Nephron (organoid): ENCODE measurements around the gene CCDC102B.

Experiments
- H3K27ac Mint-ChIP-seq, 3 experiments: 2 replicates each; pipeline ENCODE4 v1.8.0; 2020; ENCODE audit warnings: mixed read lengths in 3 of 3, mild to moderate bottlenecking in 2 of 3, moderate library complexity in 1 of 3
- H3K27me3 Mint-ChIP-seq: 2 replicates; pipeline ENCODE4 v1.8.0; 2021; ENCODE audit warnings: low read depth, mild to moderate bottlenecking, moderate library complexity, mixed read lengths
- H3K36me3 Mint-ChIP-seq: 2 replicates; pipeline ENCODE4 v1.8.0; 2020; ENCODE audit warnings: low read depth, mixed read lengths
- H3K4me1 Mint-ChIP-seq: 2 replicates; pipeline ENCODE4 v1.8.0; 2020; ENCODE audit warnings: mixed read lengths
- H3K4me3 Mint-ChIP-seq, 3 experiments: 2 replicates each; pipeline ENCODE4 v1.8.0; 2020; ENCODE audit warnings: mild to moderate bottlenecking in 3 of 3, mixed read lengths in 3 of 3, moderate library complexity in 2 of 3
- H3K9me3 Mint-ChIP-seq: 2 replicates; pipeline ENCODE4 v1.8.0; 2020; ENCODE audit warnings: mixed read lengths
- TF ChIP-seq, protein P1 (sequence below), 3 experiments: fragments of 200-600 bp; sonication (generic); IDR thresholded peaks; one replicate each; pipeline ENCODE4 v1.5.0; 2021; ENCODE audit warnings: antibody characterized with exemption in 3 of 3; ENCODE audit not compliant: unreplicated experiment in 3 of 3

CCDC102B gene

GRCh38 chr18:68954738-68955137 is 156.9 kb downstream of the CCDC102B start:
- H3K4me3 Mint-ChIP-seq: no peak overlapping the region
- H3K27ac Mint-ChIP-seq: no peak overlapping the region
- no peaks in the 10 kb centered on the region for H3K4me1 Mint-ChIP-seq
- H3K9me3 Mint-ChIP-seq: no peaks in the 10 kb centered on the region
- TF ChIP-seq, protein P1, sequence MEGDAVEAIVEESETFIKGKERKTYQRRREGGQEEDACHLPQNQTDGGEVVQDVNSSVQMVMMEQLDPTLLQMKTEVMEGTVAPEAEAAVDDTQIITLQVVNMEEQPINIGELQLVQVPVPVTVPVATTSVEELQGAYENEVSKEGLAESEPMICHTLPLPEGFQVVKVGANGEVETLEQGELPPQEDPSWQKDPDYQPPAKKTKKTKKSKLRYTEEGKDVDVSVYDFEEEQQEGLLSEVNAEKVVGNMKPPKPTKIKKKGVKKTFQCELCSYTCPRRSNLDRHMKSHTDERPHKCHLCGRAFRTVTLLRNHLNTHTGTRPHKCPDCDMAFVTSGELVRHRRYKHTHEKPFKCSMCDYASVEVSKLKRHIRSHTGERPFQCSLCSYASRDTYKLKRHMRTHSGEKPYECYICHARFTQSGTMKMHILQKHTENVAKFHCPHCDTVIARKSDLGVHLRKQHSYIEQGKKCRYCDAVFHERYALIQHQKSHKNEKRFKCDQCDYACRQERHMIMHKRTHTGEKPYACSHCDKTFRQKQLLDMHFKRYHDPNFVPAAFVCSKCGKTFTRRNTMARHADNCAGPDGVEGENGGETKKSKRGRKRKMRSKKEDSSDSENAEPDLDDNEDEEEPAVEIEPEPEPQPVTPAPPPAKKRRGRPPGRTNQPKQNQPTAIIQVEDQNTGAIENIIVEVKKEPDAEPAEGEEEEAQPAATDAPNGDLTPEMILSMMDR (IDR thresholded peaks at IDR 0.05; ENCODE audit: unreplicated experiment in 3 of 3): no peak
- H3K27me3 Mint-ChIP-seq: no peaks in the 10 kb centered on the region
- H3K36me3 Mint-ChIP-seq: no peaks in the 10 kb centered on the region

DNA sequence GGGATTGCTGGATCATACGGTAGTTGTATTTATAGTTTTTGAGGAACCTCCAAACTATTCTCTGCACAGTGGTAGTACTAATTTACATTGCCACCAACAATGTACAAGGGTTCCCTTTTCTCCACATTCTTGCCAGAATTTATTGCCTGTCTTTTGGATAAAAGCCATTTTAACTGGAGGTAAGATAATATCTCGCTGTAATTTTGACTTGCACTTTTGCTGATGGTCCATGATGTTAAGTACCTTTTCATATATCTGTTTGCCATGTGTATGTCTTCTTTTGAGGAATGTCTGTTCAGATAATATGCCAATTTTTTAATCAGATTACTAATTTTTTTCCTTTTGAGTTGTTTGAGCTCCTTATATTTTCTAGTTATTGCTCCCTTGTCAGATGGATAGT is 158.8 kb downstream of the CCDC102B start:
- Mint-ChIP-seq H3K4me3 (no peak overlapping the region), H3K27ac (no peak overlapping the region), H3K27me3 (no peaks in the 10 kb centered on the region), H3K9me3 (no peaks in the 10 kb centered on the region), H3K4me1 (no peaks in the 10 kb centered on the region), H3K36me3 (no peaks in the 10 kb centered on the region)
- TF ChIP-seq, protein P1 (IDR thresholded peaks at IDR 0.05; ENCODE audit: unreplicated experiment in 3 of 3): no peak

GRCh38 chr18:68960355-68960754 is 162.5 kb downstream of the CCDC102B start:
- Mint-ChIP-seq H3K4me3 (no peak overlapping the region), H3K27me3 (no peaks in the 10 kb centered on the region), H3K27ac (no peak overlapping the region), H3K9me3 (no peaks in the 10 kb centered on the region), H3K36me3 (no peaks in the 10 kb centered on the region), H3K4me1 (no peaks in the 10 kb centered on the region)
- TF ChIP-seq, protein P1 (IDR thresholded peaks at IDR 0.05; ENCODE audit: unreplicated experiment in 3 of 3): no peak

GRCh38 chr18:68962623-68963022 is 164.7 kb downstream of the CCDC102B start:
- Mint-ChIP-seq H3K4me3 (no peak overlapping the region), H3K36me3 (no peaks in the 10 kb centered on the region), H3K27me3 (no peaks in the 10 kb centered on the region), H3K27ac (no peak overlapping the region), H3K9me3 (no peaks in the 10 kb centered on the region), H3K4me1 (no peaks in the 10 kb centered on the region)
- TF ChIP-seq, protein P1 (IDR thresholded peaks at IDR 0.05; ENCODE audit: unreplicated experiment in 3 of 3): no peak

GRCh38 chr18:68965817-68966216 is 167.9 kb downstream of the CCDC102B start:
- Mint-ChIP-seq H3K9me3 (no peaks in the 10 kb centered on the region), H3K27ac (no peak overlapping the region), H3K4me1 (no peaks in the 10 kb centered on the region), H3K27me3 (no peaks in the 10 kb centered on the region), H3K36me3 (no peaks in the 10 kb centered on the region), H3K4me3 (no peak overlapping the region)
- TF ChIP-seq, protein P1 (IDR thresholded peaks at IDR 0.05; ENCODE audit: unreplicated experiment in 3 of 3): no peak

DNA sequence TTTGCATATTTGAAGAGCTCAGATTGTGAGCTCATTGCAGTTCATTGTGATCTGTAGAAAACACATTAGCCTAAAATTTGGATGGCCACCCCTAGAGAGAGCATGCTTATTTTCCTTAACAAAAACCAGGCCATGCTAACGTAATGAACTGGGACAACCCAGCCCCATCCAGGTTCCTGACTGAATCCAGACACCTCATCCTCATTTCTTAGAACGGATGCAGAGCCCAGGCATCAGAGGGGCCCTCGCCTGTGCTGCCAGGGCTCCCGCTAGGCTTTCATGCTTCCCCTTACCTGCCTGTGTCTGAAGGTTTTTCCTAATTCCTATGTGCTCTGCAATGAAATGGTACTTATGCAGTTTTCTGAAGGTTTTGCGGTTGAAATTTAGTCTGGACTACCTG is 171.1 kb downstream of the CCDC102B start:
- TF ChIP-seq, protein P1 (IDR thresholded peaks at IDR 0.05; ENCODE audit: unreplicated experiment in 3 of 3): no peak
- Mint-ChIP-seq H3K27ac (no peak overlapping the region), H3K4me3 (no peak overlapping the region), H3K36me3 (no peaks in the 10 kb centered on the region), H3K27me3 (no peaks in the 10 kb centered on the region), H3K9me3 (no peaks in the 10 kb centered on the region), H3K4me1 (no peaks in the 10 kb centered on the region)
